Stimulated activated CD4-positive, alpha-beta T cell treated with anti-CD3 and anti-CD28 coated beads, Interleukin-15, amount 100 ng/mL, for 48 hours (primary cell): Measurements from ENCODE around the gene DNHD1.

ENCODE experiments used
- DNase-seq, 2 donors: peaks; one replicate each; pipeline ENCODE4 v3.0.0-alpha.2; 2020; ENCODE audit warnings: low read depth in 2 of 2

The DNHD1 gene

DNA sequence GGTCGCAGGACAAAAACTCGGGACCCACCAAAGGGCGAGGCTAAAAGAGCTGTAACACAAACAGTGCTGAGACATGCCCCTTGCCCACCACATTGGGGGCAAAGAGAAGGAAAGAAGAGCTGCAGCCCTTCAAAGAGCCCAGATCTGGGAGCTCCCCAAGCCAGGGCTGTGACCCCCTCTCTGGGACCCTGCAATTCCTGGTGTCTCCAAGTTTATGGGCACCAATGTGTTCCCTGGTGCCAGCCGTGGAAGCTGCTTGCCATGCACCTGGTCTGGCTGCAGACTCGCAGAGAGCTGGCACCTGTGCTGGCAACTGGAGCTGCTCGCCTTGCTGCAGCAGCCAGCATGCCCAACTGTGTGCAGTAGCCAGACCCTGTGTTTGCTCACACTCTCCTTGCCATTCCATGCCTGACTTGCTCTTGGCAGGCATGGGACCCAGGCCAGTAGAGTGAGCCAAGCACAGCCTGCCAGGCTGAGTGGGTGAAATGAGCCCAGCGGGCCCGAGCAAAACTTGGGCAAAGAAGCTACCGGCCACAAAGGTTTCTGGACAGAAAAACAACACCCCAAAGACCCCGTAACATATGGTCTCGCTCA lies 90.4 kb downstream of the DNHD1 start:
- no peak for DNase-seq

DNA sequence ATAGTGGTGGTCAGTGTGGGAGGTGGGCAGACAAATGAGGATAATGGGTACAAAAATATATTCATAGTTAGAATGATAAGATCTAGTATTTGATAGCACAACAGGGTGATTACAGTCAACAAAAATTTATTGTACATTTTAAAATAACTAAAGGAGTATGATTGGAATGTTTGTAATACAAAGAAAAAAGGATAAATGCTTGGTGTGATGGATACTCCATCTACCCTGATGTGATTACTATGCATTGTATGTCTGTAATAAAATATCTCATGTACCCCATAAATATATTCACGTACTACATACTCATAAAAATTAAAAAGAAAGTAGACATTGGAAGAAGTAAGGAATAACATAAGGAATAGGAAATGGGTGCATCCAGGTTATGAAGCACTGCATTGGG lies 90.9 kb downstream of the DNHD1 start:
- no peak for DNase-seq

DNA sequence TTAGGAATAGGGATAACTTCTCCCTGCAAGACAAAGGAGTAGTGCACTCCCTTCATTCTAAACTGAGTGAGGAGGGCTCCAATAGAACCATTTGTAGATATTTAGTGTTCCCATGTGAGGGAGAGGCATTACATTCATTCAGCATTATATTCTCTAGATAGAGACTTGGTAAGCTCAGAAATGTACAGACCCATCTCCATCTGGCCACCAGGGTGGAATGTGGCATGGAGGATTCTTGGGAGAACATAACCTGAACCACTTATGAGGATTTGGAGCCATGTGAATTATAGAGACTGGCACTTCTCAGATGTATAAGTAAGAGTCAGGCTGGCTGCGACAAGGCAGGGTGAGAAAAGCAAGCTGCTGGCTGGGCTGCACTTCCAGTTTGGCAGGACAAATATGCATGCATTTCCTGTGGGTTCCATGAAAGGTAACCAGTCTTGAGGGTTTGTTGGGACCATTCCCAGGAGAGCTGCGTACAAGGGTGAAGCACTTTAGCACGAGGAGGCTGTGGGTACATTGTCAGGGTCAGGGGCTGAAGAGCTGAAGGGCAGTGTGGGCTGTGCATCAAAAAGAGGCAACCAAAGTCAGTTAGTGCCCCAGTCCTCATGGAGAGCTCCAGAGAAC lies 97.2 kb downstream of the DNHD1 start:
- no peak for DNase-seq

DNA sequence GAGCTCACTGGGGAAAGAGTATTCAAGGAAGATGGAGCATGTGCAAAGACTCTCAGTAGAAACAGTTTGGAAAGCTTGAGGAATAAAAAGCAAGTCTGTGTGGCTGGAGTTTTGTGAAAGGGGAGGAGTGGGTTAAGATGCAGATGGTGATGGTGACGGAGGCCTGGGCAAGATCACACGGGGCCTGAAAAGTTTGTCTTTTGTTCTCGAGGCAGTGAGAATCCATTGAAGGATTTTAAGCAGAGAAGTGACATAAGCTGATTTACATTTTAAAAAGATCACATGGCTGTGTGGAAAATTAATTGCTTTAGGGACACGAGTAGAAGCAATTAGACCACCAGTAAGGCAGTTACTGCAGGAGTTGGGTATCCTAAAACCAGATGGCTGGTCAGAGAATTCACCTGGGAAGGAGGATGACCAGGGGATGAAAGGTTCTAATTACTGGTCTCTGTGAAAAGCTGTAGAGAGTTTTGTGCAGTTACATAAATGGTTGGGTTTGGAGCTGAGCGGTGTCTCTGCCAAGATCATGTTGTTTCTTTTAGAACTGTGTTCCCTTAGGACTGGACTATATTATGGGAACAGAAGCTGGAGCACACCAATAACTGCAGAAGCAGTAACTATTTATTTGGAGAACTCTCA lies 99.3 kb downstream of the DNHD1 start:
- no peak for DNase-seq

DNA sequence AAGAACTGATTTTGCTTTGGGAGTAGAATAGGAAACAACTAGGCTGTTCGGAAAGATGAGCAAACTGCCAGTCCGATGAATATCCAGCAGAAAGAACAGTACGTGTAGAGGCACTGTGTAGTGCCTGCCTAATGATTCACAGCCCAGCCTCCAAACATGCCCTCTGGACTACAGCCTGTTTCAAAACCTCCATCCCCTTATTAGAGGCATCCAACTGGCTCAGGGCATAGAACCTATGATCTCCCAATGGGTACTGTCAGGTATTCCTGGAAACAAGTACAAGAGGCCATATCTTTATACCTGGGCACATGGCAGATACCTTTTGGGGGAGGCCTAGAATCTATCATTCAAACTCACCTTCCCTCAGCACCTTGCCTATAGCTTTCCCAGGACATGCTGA lies 101.5 kb downstream of the DNHD1 start:
- DNase-seq = no peak

DNA sequence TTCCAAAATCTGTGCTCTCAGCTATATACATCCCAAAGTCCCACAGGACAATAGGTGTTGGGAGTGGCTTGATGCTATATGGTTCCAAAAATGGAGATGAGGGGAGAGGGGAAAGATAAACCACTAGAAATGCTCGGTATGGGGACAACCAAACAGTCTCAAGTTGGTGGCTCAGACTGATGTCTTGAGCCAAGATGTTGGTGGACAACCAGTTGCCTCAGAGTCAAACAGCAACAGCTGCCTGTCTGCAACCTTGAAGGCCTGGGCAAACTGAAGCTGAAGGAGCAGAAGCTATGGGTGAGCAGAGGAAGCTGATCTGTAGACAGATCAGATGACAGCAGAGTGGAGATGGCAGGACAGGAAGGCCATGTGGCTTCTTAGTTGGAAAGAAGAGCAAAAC lies 102.4 kb downstream of the DNHD1 start:
- no peak for DNase-seq

DNA sequence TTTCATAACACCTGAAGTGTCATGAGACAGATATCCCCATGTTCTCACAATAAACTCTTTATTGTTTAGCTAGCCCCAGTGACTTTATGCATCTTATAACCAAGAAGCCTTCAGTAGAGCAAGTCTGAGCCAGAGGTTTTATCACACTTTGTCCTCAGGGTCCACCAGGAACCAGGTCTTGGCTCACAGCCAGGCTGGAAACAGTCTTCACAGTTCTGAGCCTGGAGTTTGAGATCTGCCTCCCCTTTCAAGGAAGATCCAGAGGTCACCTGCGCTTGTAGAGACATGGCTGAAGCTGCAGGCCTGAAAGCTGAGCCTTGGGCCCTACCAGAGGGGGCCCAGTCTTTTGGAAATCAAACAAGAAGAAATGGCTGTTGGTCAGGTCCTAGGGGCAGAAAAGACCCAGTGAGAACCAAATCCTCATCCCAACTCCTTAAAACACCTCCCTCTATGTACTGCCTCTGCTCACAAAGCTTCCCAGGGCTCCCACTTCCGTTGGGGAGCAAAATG lies 102.9 kb downstream of the DNHD1 start:
- no peak for DNase-seq

DNA sequence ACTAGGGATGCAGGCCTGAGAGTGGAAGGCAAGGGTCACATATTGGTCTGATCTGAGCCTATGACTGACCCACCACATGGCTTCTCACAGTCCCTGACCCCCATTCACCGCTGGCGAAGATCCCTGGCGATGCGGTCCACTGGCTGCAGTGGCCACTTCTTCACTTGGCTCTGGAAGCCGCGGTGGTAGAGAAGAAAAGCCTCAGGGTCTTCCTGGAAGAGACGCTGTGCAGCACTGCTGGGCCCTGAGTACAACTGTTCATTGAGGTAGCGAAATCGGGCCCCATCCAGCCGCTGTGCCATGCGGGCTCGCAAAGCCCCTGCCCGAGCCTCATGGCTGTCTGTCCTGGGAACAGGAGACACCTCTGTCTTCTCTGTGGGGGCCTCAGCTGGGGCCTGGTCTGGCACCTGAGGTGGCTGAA lies 104.0 kb downstream of the DNHD1 start:
- DNase-seq = no peak

DNA sequence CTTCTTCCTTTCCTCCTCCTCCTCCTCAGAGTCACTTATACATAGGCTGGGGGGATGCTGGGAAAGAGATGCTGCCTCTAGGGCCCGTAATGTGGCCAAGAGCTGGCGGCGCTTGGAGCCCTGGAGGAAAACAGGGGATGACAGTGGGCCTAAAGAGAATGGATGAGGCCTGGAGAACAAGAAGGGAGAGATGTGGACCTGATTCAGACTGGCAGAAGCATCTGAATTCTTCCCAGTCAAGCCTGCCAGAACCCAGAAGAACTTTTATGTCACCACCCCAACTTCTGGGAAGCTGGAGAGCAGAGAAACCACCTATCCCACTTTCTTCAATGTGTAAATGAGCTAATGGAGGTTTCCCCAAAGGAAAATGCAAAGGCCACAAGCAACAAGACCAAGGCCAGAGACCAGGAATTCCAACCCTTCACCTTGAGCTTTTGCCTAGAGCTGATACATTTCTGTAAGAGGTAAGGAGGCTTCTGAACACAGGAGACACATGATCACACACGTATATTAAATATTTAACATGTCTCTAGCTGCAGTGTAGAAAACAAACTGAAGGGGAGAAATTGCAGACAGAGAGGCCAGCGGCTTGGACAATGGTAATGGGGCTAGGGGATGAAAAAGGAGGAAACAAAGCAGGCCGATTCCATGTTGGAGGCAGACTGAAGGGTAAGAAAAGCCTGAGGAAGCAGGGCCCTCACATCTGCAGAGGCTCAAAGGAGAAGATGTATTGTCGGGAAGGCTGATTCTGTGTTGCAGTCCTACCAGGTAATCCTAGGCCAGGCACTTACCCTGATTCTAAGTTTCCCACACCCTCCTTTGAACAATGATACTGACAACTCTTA lies 105.2 kb downstream of the DNHD1 start:
- no peak for DNase-seq

DNA sequence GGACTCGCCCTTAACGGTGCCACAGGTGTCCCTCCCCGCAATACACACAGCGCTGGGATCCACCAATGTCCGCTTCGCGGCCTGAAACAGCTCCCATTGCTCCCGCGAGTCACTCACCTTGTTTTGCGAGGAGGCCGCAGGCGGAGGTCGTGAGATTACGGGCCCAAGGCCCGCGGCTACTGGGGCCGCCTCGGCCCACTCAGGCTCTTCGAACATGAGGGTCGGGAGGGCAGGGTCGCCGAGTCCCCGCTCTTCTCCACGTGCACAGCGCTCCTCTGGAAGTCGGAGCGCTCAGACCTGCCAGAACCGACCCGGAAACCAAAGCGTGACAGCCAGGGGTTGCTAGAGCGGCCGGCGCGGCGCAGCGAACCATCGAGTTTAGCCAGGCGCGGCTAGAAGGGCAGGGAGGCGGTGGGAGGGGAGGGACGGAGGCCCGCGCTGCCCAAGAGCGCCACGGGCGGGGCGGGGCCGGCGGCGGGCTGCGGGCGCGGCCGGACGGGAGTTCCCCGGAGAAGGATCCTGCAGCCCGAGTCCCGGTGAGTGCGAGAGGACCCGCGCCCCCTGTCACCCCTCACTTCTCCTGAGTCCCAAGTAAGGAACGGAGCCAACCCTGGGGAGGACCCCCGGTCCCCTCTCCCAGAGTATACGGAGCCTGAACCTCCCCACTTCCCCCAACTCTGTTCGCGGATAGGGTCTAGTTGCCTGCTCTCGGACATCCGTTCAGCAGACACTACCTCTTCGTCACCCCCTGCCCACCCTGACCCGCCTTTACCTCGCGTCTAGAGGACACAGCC lies 106.4 kb downstream of the DNHD1 start, which contains the start of the genes ILK and RRP8:
ILK (plus strand) TSS at position 488 of the 794 bp plus-strand sequence. CDS start 498 bp downstream, outside the sequence.
RRP8 (minus strand) TSS at position 330 of the 794 bp plus-strand sequence; CDS start at position 216, 114 bp downstream.
- DNase-seq = peak; percentile 73 to 84

DNA sequence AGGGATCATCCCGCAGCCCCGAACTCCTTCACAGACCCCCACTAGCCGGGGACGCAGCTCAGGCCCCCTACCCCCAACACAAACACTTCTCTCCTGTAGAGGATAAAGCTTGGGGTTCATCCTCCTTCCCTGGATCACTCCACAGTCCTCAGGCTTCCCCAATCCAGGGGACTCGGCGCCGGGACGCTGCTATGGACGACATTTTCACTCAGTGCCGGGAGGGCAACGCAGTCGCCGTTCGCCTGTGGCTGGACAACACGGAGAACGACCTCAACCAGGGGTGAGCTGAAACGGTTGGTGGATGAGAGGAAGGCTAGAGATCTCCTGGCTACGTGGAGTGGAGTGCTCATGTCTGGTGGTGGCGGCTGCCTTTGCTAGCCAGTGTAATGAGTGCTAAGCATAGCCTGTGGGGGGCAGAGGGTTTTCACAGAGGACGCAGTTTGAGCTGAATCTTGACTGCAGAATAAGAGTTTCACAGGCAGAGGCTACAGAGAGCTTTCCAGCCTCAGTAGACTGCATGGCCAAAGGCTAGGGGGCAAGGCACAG lies 107.1 kb downstream of the DNHD1 start:
- peak in 1 of 2 donors; percentile 24 for DNase-seq

DNA sequence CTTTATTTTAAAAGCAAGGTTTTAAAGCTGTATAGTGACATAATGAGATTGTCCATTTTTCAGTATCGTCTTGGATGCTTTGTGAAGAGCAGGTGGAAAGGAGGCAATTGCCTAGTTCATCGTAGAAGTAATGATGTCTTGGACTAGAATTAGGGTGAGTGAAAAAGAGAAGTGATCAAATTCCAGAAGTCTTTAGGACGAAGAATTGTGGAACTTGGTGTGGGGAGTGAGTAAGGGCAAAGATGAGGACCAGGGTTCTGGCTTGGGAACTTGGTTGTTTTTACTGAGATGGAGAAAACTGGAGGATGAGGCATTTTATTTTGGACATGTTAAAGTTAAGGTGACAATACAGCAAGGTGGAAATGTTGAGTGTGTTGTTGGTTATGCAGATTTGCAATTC lies 107.7 kb downstream of the DNHD1 start:
- no peak for DNase-seq

DNA sequence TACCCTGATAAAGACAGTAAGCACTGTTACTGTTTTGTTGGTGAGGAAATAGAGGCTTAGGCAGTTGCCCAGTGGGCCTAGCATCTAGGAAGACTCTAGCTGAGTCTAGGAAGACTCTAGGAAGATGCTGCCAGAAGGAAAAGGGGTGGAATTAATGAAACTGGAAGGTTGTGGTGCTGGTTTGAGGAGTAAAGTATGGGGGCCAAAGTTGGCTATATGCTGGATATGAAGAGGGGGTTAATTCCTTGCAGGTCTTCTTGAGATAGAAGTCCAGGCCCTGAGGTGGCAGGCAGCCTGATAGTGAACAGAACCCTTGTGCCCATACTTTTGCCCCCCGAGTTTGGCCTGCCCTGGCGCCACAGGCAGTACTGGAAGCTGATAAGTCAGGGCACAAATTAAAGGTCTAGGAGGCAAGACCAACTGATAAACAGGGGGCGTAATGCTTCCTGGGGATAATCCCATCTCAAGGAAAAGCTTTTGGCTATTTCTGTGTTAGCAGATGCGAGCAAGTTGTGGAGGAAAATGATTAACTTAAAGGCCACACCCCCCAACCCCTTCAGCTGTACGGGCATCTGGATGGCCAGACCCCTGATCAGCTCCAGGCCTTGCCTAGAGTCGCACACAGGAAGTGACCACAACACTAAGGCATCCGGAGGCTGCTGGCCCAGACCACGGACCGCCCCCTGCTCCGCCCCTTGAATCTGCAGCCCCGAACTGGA lies 109.5 kb downstream of the DNHD1 start:
- peak in 1 of 2 donors; percentile 29 for DNase-seq

DNA sequence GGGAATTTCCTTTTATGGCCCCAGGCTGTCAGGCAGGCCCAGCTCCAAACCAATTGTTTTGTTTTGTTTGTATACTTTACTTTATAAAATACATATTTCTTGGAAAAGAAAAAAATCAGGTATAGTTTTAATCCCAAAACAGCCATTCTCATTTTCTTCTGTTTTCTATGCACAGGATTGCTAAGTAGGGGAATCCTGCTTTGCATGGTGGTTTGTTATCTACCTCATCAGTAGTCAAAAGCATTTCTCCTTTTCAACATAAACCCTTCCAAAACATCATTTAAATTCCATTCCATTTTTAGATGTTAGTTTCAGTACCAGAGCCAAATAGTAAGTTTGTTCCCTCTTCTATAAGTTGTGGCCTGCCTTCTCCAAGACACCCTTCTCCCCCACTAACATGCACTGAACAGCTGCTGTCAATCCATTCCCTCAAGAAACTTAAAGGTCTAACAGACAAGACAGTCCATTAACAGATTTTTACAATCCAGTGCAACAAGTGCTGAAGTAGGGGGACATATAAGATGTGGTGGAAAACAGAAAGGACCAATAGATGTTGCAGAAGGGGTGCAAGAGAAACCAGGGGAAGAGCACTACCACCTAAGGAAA lies 110.2 kb downstream of the DNHD1 start:
- no peak for DNase-seq

DNA sequence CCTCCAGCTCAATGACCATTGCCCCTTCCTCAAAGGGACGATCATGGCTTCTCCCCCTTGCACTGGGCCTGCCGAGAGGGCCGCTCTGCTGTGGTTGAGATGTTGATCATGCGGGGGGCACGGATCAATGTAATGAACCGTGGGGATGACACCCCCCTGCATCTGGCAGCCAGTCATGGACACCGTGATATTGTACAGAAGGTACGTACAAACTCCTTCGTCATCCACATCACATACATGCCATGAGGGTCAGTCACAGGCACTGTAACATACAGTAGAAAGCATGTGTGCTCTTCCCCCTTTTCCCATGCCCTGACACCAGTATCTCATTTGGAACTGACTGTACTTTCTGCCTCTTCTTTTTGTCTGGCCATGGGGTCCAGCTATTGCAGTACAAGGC lies 110.9 kb downstream of the DNHD1 start:
- no peak for DNase-seq

DNA sequence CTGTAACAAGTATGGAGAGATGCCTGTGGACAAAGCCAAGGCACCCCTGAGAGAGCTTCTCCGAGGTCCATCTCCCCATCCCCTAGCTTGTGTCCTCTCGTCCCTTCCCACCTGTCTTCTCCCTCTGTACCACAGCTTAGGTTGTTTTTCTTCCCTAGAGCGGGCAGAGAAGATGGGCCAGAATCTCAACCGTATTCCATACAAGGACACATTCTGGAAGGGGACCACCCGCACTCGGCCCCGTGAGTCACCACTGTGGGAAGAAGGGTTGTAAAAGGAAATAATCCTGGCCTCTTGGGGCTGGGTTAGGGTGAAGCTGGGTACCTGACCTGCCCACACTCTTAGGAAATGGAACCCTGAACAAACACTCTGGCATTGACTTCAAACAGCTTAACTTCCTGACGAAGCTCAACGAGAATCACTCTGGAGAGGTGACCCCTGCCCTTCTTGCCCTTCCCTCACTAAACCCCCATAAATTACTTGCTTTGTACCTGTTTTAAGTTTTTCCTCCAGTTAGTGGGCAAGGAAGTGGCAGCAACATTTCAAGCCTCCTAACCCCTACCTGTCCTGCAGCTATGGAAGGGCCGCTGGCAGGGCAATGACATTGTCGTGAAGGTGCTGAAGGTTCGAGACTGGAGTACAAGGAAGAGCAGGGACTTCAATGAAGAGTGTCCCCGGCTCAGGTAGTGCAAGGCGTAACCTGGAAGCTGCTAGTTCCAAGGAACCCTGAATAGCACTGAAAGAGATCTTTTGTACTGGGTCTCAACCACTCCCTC lies 111.8 kb downstream of the DNHD1 start:
- DNase-seq = no peak

DNA sequence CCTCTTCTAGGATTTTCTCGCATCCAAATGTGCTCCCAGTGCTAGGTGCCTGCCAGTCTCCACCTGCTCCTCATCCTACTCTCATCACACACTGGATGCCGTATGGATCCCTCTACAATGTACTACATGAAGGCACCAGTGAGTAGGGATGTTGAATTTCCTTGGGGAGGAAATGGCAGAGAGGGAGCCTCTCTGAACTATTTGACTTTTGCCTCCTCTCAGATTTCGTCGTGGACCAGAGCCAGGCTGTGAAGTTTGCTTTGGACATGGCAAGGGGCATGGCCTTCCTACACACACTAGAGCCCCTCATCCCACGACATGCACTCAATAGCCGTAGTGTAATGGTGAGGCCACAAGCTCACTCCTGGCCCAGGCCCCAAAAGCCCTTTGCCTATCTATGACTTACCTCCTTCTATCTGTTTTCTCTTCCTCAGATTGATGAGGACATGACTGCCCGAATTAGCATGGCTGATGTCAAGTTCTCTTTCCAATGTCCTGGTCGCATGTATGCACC lies 112.5 kb downstream of the DNHD1 start:
- no peak for DNase-seq

DNA sequence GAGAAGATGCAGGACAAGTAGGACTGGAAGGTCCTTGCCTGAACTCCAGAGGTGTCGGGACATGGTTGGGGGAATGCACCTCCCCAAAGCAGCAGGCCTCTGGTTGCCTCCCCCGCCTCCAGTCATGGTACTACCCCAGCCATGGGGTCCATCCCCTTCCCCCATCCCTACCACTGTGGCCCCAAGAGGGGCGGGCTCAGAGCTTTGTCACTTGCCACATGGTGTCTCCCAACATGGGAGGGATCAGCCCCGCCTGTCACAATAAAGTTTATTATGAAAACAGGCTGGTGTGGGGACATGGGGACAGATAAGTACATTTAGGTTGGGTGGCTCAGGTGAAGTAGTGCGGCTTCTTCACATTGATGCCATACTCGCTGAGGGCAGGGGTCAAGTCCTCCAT lies 113.5 kb downstream of the DNHD1 start:
- no peak for DNase-seq
